Measurements from ENCODE around the gene HK3.
"Not testable (repeated sequence)": the region's sequence is repeated elsewhere in the genome, so short reads cannot be mapped to it uniquely, and the experiment has no call there.

Gene HK3

DNA sequence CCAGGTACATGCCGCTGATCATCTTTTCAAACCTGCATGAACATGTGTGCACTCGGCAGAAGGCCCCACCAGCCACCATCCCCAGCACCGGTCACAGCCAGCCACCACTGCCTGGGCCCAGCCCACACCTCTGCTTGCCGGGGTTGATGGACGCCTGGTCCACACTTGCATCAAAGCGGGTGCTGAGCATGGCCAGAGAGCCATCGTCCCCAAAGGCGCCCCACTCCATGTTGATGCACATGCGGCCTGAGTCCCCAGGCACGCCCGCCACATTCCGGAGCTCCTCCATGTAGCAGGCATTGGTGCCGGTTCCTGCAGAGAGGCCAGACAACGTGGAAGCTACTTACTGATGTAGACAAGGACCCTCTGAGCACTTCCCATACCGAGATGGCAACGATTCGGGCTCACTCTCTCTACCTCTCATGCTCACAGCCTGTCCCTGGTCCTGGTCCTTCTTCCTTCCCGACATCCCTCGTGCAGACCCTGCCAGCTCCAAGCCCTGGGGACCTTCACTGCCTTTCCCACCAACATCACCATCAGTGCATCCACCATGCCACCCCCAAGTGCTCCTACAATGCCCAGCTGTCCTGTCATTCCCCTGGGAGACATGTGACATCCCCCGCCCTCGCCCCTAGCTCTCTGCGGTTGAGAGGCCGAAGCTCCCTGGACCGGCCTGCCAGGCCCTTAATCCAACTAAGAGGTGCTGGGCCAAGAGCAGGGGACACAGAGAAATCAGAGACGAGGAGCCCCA, 17.2 kb downstream of the HK3 start:
- no peak for DNase-seq

DNA sequence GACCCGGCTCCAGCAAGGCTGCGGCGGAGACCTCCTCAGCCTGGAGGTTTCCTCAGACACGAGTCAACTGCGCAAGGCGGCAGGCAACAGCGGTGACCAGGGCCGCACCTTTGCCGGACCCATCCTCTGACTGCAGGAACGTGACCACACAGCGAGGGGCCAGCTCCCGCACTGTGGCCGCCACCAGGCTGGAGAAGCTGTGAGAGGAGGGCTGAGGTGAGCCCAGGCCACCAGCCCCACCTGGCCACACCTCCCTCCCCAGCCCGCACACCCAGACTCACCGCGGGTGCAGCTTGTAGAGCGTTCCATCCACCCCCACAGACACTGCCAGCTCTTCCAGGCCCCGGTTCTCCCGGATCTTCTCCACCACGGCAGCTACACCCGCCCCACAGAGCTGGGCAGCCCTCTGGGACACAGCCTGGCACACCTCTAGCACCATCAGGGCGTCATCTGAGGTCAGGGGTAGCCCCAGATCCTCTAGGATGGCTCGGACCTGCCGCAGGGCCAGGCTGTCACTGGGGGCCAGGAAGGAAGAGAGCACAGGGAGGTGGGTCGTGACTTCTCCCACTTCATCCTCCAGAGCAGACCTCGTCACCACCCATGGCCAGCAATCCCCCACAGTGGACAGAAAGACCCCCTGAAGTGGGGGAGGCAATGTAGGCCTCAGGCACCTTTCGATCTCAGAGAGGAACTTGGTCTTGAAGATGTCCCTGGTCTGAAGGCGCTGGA, 18.0 kb downstream of the HK3 start:
- no peak for DNase-seq

GRCh38 chr5:176880366-176881020, 18.7 kb downstream of the HK3 start:
- DNase-seq: no peak

DNA sequence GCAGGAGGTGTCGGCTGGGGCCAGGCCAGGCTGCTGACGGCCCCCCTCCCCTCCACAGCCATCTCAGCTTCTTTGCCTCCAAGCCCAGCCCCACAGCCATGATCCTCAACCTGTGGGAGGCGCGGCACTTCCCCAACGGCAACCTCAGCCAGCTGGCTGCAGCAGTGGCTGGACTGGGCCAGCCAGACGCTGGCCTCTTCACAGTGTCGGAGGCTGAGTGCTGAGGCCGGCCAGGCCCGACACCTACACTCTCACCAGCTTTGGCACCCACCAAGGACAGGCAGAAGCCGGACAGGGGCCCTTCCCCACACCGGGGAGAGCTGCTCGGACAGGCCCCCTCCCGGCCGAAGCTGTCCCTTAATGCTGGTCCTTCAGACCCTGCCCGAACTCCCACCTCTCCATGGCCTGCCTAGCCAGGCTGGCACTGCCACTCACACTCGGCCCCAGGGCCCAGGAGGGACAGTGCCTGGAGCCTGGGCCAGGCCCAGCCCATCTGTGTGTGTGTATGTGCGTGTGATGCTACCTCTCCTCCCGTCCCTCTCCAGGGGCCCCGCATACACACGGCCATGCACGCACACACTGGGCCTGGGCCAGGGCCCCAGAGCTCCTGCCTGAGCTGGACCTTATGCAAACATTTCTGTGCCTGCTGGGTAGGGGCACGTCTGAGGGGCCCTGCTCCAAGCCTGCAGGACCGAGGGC, 19.3 kb downstream of the HK3 start:
- DNase-seq: no peak

- DNase-seq: no peak
These were observed 20.1 kb downstream of the HK3 start for GRCh38 chr5:176878906-176879662.

DNA sequence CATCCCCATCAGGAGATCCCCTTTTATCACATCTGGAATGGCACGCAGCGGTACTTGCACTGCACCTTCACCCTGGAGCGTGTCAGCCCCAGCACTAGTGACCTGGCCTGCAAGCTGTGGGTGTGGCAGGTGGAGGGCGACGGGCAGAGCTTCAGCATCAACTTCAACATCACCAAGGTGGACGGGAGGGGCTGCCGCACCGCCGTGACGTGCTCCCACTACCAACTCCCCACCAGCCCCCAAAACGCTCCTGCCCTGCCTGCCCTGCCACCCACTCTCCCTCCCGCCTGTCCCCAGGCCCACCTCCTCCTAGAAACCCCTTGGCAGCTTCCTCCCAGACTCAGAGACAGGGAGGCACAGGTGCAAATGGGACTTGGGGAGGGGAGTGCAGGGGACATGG, 20.7 kb downstream of the HK3 start:
- no peak for DNase-seq

DNA sequence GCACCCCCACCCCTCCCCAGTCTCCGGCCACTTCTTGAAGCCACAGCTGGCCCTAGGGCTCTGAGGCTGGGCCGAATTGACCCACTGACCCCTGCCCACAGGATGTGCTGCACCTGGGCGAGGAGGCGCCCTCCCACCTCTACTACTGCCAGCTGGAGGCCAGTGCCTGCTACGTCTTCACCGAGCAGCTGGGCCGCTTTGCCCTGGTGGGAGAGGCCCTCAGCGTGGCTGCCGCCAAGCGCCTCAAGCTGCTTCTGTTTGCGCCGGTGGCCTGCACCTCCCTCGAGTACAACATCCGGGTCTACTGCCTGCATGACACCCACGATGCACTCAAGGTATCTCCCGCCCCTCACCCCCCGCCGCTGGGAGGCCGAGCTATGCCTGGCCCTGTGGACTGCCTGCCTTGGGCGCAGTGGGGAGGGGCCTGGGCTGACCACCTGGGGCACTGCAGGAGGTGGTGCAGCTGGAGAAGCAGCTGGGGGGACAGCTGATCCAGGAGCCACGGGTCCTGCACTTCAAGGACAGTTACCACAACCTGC, 21.3 kb downstream of the HK3 start:
- no peak for DNase-seq

GRCh38 chr5:176876506-176877431, 22.4 kb downstream of the HK3 start:
- no peak for DNase-seq

DNA sequence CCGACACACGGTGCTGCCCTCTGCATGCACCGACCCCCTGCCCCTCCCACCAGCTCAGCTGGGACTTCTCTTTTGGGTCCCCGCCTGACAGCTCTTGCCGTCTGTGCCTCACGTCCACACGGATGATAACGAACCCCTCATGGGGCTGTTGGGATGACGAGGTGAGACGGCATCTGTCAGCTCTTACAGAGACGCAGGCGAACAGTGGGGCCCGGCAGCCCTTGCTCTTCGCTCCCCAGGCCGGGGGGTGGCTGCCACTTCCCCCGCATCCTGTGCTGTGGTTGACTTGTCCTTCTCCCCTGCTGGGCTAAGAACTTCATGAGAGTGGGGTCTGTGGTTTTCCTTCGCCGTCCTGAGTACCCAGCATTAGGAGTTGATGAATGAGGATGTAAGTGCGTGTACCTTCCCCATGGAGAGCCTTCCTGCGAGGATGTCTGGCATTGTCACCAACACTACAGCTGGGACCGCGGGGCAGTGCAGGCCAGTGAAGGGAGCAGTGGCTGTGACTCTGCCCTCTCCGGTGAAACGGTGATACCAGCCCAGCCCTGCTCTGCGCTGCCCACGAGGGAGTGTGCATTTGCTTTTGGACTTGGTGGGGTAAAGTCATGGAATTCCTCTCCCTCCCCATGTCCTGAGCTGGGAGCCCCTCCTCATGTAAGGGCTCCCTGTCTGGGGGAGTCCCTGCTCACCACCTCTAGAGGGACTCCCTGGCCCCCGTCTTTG, 23.2 kb downstream of the HK3 start:
- DNase-seq: no peak

GRCh38 chr5:176875014-176875550, 24.1 kb downstream of the HK3 start:
- DNase-seq: no peak

DNA sequence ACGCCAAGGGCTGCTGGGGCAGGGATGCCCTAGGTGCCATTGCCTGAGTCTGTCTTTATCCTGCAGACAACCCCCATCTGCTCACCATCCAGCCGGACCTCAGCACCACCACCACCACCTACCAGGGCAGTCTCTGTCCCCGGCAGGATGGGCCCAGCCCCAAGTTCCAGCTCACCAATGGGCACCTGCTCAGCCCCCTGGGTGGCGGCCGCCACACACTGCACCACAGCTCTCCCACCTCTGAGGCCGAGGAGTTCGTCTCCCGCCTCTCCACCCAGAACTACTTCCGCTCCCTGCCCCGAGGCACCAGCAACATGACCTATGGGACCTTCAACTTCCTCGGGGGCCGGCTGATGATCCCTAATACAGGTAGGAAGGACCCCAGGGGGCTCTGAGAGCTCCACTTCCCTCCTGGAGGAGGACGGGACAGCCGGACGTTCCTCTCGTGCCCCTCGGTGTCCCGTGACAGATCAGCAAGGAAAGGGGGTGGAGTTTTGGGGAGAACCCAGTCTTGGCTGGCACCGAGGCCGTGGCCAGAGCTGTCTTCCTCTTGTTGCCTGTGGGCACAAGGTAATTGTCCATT, 24.9 kb downstream of the HK3 start:
- DNase-seq: no peak

DNA sequence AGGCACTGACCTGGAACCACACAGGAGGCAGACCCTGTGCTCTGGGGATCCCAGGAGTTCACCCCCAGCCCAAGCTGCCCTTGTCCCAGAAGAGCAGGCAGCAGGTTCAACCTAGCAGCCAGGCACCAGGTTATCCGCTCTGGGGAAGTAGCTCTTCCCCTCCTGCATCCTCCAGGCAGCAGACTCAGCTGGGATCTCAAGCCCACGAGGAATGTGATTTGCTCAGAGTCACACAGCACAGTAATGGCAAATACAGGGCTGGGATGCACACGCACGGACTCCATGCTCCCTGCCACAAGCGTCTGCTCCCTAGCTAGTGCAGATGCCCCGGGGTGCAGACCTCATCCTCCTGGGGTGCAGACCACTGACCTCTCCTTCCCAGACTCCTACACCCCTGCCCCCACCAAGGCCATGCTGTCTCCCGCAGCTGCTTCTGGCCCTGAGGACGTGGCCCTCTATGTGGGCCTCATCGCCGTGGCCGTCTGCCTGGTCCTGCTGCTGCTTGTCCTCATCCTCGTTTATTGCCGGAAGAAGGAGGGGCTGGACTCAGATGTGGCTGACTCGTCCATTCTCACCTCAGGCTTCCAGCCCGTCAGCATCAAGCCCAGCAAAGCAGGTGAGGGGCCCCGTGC, 25.5 kb downstream of the HK3 start:
- DNase-seq: no peak

DNA sequence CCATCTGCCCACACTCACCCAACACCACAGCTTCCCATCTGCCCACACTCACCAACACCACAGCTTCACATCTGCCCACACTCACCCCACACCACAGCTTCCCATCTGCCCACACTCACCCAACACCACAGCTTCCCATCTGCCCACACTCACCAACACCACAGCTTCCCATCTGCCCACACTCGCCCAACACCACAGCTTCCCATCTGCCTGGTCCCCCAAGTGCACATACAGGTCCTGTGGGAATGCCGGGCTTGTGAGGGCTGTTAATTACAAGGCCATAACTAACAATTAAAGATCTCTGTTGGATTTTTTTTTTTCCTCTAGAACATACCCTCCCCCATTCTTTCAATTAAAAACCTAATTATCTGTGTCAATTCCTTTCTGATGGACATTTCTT, 26.1 kb downstream of the HK3 start:
- not testable (repeated sequence) for DNase-seq

DNA sequence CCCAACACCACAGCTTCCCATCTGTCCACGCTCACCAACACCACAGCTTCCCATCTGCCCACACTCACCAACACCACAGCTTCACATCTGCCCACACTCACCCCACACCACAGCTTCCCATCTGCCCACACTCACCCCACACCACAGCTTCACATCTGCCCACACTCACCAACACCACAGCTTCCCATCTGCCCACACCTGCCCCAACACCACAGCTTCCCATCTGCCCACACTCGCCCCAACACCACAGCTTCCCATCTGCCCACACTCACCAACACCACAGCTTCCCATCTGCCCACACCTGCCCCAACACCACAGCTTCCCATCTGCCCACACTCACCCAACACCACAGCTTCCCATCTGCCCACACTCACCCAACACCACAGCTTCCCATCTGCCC, 26.6 kb downstream of the HK3 start:
- not testable (repeated sequence) for DNase-seq

GRCh38 chr5:176870644-176871043, 28.5 kb downstream of the HK3 start:
- not testable (repeated sequence) for DNase-seq

DNA sequence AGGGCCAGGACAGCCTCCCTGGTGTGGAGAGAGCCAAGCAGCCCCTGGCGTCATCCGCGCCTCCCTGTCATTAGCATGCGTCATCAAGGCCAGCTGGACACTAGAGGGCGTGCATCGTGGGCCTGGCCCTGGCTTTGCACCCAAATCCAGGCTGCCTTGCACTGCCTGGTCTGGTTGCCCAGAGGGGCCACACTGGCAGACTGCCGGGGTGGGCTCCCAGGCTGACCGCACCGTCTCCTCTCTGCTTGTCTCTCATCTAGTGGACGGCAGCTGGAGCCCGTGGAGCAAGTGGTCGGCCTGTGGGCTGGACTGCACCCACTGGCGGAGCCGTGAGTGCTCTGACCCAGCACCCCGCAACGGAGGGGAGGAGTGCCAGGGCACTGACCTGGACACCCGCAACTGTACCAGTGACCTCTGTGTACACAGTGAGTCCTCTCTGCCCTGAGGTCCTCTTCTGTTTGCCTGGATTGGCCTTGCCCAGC, 29.0 kb downstream of the HK3 start:
- DNase-seq: no peak

GRCh38 chr5:176869501-176870109, 29.5 kb downstream of the HK3 start:
- DNase-seq: no peak

GRCh38 chr5:176868731-176869130, 30.4 kb downstream of the HK3 start:
- no peak for DNase-seq

- no peak for DNase-seq
These were observed 31.0 kb downstream of the HK3 start for GRCh38 chr5:176868126-176868525.

Data from NCI-H2081 treated with DMSO at 0.1 percent for 48 hours (cell line).